GM23248 (cell line): Measurements from ENCODE around the gene ARID4B. TPM values are rescaled to one million over a fixed set of nuclear protein-coding genes. Genes with fewer than 3 reads are reported as not detected.
"Not testable (repeated sequence)": the region's sequence is repeated elsewhere in the genome, so short reads cannot be mapped to it uniquely, and the experiment has no call there.

Experiments used
- DNase-seq: peaks from one replicate; pipeline ENCODE4 v3.0.0-alpha.2; 2015
- H2AFZ ChIP-seq: fragments of 200-600 bp; sonication (generic); 2 replicates; pipeline ENCODE4 v1.6.1; 2016; ENCODE audit warnings: antibody characterized with exemption
- H3F3A ChIP-seq: fragments of 200-600 bp; sonication (generic); 2 replicates; pipeline ENCODE4 v1.6.1; 2016; ENCODE audit warnings: mild to moderate bottlenecking, antibody characterized with exemption, mixed run types; ENCODE audit not compliant: insufficient read depth
- H3K27ac ChIP-seq: fragments of 200-600 bp; sonication (generic); 2 replicates; pipeline ENCODE4 v1.5.1; 2016; ENCODE audit warnings: mild to moderate bottlenecking
- H3K27me3 ChIP-seq: fragments of 200-600 bp; sonication (generic); replicated peaks from 2 replicates; pipeline ENCODE4 v1.6.1; 2016; ENCODE audit warnings: mild to moderate bottlenecking; ENCODE audit not compliant: insufficient read depth
- H3K36me3 ChIP-seq: fragments of 200-600 bp; sonication (generic); 2 replicates; pipeline ENCODE4 v1.6.1; 2016; ENCODE audit warnings: low read depth, mild to moderate bottlenecking
- H3K4me1 ChIP-seq: fragments of 200-600 bp; sonication (generic); 2 replicates; pipeline ENCODE4 v1.6.1; 2016; ENCODE audit warnings: mild to moderate bottlenecking; ENCODE audit not compliant: insufficient read depth
- H3K4me2 ChIP-seq: fragments of 200-600 bp; sonication (generic); one replicate; pipeline ENCODE4 v1.6.1; 2016; ENCODE audit warnings: mild to moderate bottlenecking; ENCODE audit not compliant: unreplicated experiment
- H3K4me3 ChIP-seq: fragments of 200-600 bp; sonication (generic); 2 replicates; pipeline ENCODE4 v1.5.1; 2016; ENCODE audit warnings: mild to moderate bottlenecking
- H3K79me2 ChIP-seq: fragments of 200-600 bp; sonication (generic); 2 replicates; pipeline ENCODE4 v1.6.1; 2016; ENCODE audit warnings: mild to moderate bottlenecking; ENCODE audit not compliant: insufficient read depth
- H3K9ac ChIP-seq: fragments of 200-600 bp; sonication (generic); 2 replicates; pipeline ENCODE4 v1.6.1; 2016; ENCODE audit warnings: mild to moderate bottlenecking
- H3K9me2 ChIP-seq: fragments of 200-600 bp; sonication (generic); 2 replicates; pipeline ENCODE4 v1.6.1; 2016; ENCODE audit warnings: mixed run types, mild to moderate bottlenecking, moderate library complexity; ENCODE audit not compliant: insufficient read depth
- H3K9me3 ChIP-seq: fragments of 200-600 bp; sonication (generic); one replicate; pipeline ENCODE4 v1.6.1; 2017; ENCODE audit warnings: low read depth
- H4K20me1 ChIP-seq: fragments of 200-600 bp; sonication (generic); 2 replicates; pipeline ENCODE4 v1.6.0; 2016; ENCODE audit not compliant: insufficient read depth
- EZH2 ChIP-seq: fragments of 200-600 bp; sonication (generic); IDR thresholded peaks from 2 replicates; pipeline ENCODE4 v1.6.1; 2018; ENCODE audit warnings: antibody characterized with exemption, mild to moderate bottlenecking; ENCODE audit not compliant: insufficient read depth, poor library complexity, severe bottlenecking
- EZH2phosphoT487 ChIP-seq: fragments of 200-600 bp; sonication (generic); IDR thresholded peaks from 2 replicates; pipeline ENCODE4 v1.6.1; 2018; ENCODE audit warnings: antibody characterized with exemption, moderate library complexity, mild to moderate bottlenecking, low read depth; ENCODE audit not compliant: insufficient read depth
- WGBS, 2 experiments: methylation state at CpG; one replicate each; pipeline ENCODE4 v1.1.6; 2015 to 2017; ENCODE audit warnings: low lambda C conversion rate in 2 of 2, low coverage in 1 of 2; ENCODE audit errors: missing lambda C conversion rate in 2 of 2; 5-methylcytosine and 5-hydroxymethylcytosine counted together
- in situ Hi-C: fragments of 300-500 bp; cut with MboI; formaldehyde crosslinking; loops from 2 replicates; pipeline ENCODE4 v1.15.0; 2020
- polyA plus RNA-seq: library from polyadenylated mRNA; unstranded; fragments of >200 nt; fragmentation: Nextera tagmentation; extraction: Ambion mirVana; gene quantifications from 2 replicates; pipeline ENCODE4 v1.2.1, GENCODE V29; 2016
- total RNA-seq: library from RNA; depleted of rRNA; stranded (reverse); fragments of >200 nt; shearing (Covaris generic); gene quantifications from 2 replicates; pipeline ENCODE4 v1.2.3, GENCODE V29; 2014

ARID4B gene
- total and polyA plus RNA-seq, 2 experiments from 2014 or later: 17.8 to 25.6 TPM

DNA sequence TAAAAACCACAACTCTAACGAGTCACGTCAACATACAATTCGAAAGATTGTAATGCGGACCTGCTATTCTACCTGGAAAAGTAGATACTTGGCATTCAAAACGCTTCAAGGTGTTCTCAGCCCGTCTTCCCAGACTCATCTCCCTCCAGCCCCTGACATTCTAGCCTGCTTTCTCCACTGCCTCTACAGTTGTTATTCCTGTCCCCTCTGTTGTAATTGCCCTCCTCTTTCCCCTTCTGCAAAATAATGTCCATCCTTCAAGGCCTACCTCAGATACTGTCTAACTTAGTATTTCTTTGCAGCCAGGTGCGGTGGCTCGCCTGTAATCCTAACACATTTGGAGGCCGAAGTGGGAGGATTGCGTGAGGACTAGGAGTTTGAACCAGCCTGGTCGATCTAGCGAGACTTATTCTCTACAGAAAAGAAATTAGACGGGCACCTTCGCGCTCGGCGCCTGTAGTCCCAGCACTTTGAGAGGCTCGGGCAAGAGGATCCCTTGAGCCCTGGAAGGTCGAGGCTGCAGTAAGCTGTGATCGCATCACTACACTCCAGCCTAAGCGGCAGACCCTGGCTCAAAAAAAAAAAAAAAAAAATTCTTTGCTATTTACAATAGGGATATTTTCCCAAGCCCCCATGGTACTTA lies 166.2 kb downstream of the ARID4B start:
- WGBS, 2 experiments: 66 to 67% methylated on average over 21 of the region's 21 CpGs
- H3F3A ChIP-seq: peaks cover 6% of the 10 kb centered on the region; the same call in 1 of the 2 replicates

GRCh38 chr1:235160957-235161684 lies 166.9 kb downstream of the ARID4B start, which contains the start of gene RBM34:
TSS of gene RBM34 (minus strand) at chr1:235161250. CDS start at chr1:235161226, 24 bp downstream.
- H3K36me3 ChIP-seq: peaks cover 21% of the 10 kb centered on the region

More for the DNA sequence above, 166.2 kb downstream of the ARID4B start:
- peak overlapping the region; percentile 93 for H3K4me3 ChIP-seq
- H3K9me3 ChIP-seq: no peaks in the 10 kb centered on the region
- no peak for TF ChIP-seq EZH2phosphoT487
- no peak for TF ChIP-seq EZH2
- peaks cover 40% of the 10 kb centered on the region for H3K79me2 ChIP-seq
- no peaks in the 10 kb centered on the region for H3K27me3 ChIP-seq
- H2AFZ ChIP-seq: peak overlapping the region; percentile 92
- no peaks in the 10 kb centered on the region for H3K9me2 ChIP-seq
- peaks cover 17% of the 10 kb centered on the region for H3K36me3 ChIP-seq
- peak overlapping the region; percentile 92 for H3K9ac ChIP-seq
- in situ Hi-C loops: no loop called here
- peak overlapping the region; percentile 85 for H3K27ac ChIP-seq
- peak overlapping the region; percentile 82 for H3K4me2 ChIP-seq
- H4K20me1 ChIP-seq: no peaks in the 10 kb centered on the region
- DNase-seq: no peak
- H3K4me1 ChIP-seq: peaks cover 14% of the 10 kb centered on the region

GRCh38 chr1:235160383-235160956 lies 167.5 kb downstream of the ARID4B start:
- TF ChIP-seq EZH2phosphoT487: no peak
- TF ChIP-seq EZH2: no peak
- H3K27ac ChIP-seq: peak overlapping the region; percentile 85
- no peaks in the 10 kb centered on the region for H3K9me2 ChIP-seq
- H3K9ac ChIP-seq: peak overlapping the region; percentile 92
- H3K36me3 ChIP-seq: peaks cover 23% of the 10 kb centered on the region
- H3K4me1 ChIP-seq: peaks cover 14% of the 10 kb centered on the region
- no peaks in the 10 kb centered on the region for H3K9me3 ChIP-seq
- H3K4me2 ChIP-seq: peak overlapping the region; percentile 82
- in situ Hi-C loops: no loop called here
- H2AFZ ChIP-seq: peak overlapping the region; percentile 92
- no peaks in the 10 kb centered on the region for H3K27me3 ChIP-seq
- H3K4me3 ChIP-seq: peak overlapping the region; percentile 93
- peaks cover 6% of the 10 kb centered on the region; the same call in 1 of the 2 replicates for H3F3A ChIP-seq
- no peaks in the 10 kb centered on the region for H4K20me1 ChIP-seq
- peak; percentile 73 for DNase-seq
- WGBS, 2 experiments: 2 to 4% methylated on average over 14 of the region's 14 CpGs
- peaks cover 49% of the 10 kb centered on the region for H3K79me2 ChIP-seq

More at GRCh38 chr1:235160957-235161684, 166.9 kb downstream of the ARID4B start, which contains the start of gene RBM34:
- no peak for TF ChIP-seq EZH2
- no peak for TF ChIP-seq EZH2phosphoT487
- H3K4me2 ChIP-seq: peak within 1 kb of the TSS; percentile 82
- H3K79me2 ChIP-seq: peaks cover 46% of the 10 kb centered on the region
- H3K27me3 ChIP-seq: no peaks in the 10 kb centered on the region
- no peaks in the 10 kb centered on the region for H3K9me2 ChIP-seq
- 1% methylated on average over 51 to 52 of the region's 52 CpGs for WGBS, 2 experiments
- H3K4me3 ChIP-seq: peak within 1 kb of the TSS; percentile 93
- in situ Hi-C loops: no loop called here
- peak within 1 kb of the TSS; percentile 85 for H3K27ac ChIP-seq
- no peaks in the 10 kb centered on the region for H4K20me1 ChIP-seq
- peaks cover 6% of the 10 kb centered on the region; the same call in 1 of the 2 replicates for H3F3A ChIP-seq
- H3K4me1 ChIP-seq: peaks cover 14% of the 10 kb centered on the region
- DNase-seq: peak; percentile 96
- H2AFZ ChIP-seq: peak within 1 kb of the TSS; percentile 92
- peak within 1 kb of the TSS; percentile 92 for H3K9ac ChIP-seq
- no peaks in the 10 kb centered on the region for H3K9me3 ChIP-seq

GRCh38 chr1:235159930-235160329 lies 168.0 kb downstream of the ARID4B start:
- WGBS, 2 experiments: 92% methylated on average over 9 of the region's 9 CpGs
- H3K9me2 ChIP-seq, in situ Hi-C loops, H3K9me3 ChIP-seq, H3F3A ChIP-seq, DNase-seq, H4K20me1 ChIP-seq, H3K27me3 ChIP-seq: not testable (repeated sequence)
- H3K79me2 ChIP-seq: peaks cover 55% of the 10 kb centered on the region
- peaks cover 14% of the 10 kb centered on the region for H3K4me1 ChIP-seq
- H3K9ac ChIP-seq: peak overlapping the region; percentile 92
- H3K36me3 ChIP-seq: peaks cover 27% of the 10 kb centered on the region
- peak overlapping the region; percentile 93 for H3K4me3 ChIP-seq
- peak overlapping the region; percentile 82 for H3K4me2 ChIP-seq
- H2AFZ ChIP-seq: peak overlapping the region; percentile 92
- peak overlapping the region; percentile 85; the same call in 1 of the 2 replicates for H3K27ac ChIP-seq

DNA sequence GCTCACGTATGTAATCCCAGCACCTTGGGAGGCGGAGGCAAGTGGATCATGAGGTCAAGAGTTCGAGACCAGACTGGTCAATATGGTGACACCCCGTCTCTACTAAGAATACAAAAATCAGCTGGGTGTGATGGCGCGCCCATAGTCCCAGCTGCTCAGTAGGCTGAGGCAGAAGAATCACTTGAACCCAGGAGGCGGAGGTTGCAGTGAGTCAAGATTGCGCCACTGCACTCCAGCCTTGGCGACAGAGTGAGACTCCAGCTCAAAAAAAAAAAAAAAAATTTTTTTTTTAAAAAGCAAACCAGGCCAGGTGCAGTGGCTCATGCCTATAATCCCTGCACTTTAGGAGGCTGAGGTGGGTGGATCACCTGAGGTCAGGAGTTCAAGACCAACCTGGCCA lies 168.7 kb downstream of the ARID4B start:
- H3K27ac ChIP-seq, H3K9ac ChIP-seq, DNase-seq, H3K9me3 ChIP-seq, H2AFZ ChIP-seq, H4K20me1 ChIP-seq, in situ Hi-C loops, H3F3A ChIP-seq, H3K4me3 ChIP-seq, H3K4me2 ChIP-seq, H3K27me3 ChIP-seq, H3K9me2 ChIP-seq: not testable (repeated sequence)
- H3K4me1 ChIP-seq: peaks cover 14% of the 10 kb centered on the region
- peaks cover 33% of the 10 kb centered on the region for H3K36me3 ChIP-seq
- 92 to 94% methylated on average over 9 of the region's 9 CpGs for WGBS, 2 experiments
- H3K79me2 ChIP-seq: peaks cover 61% of the 10 kb centered on the region
